PC-9 (cell line): ENCODE results near the gene WSCD1.

Experiments used
- CTCF ChIP-seq: fragments of 200-600 bp; sonication (generic); conservative IDR thresholded peaks from 2 replicates; pipeline ENCODE4 v1.6.1; 2017; ENCODE audit warnings: mixed run types, antibody characterized with exemption, mild to moderate bottlenecking, moderate library complexity
- EZH2 ChIP-seq: fragments of 200-600 bp; sonication (generic); IDR thresholded peaks from 2 replicates; pipeline ENCODE4 v1.8.0; 2017; ENCODE audit warnings: antibody characterized with exemption, low read depth

GRCh38 chr17:6054372-6054771, 15.8 kb upstream of the WSCD1 start:
- TF ChIP-seq CTCF, result no peak
- TF ChIP-seq EZH2, result no peak
